BJ (cell line): ENCODE measurements around the gene MTFP1. TPM values are rescaled to one million over a fixed set of nuclear protein-coding genes. Genes with fewer than 3 reads are reported as not detected.

Experiments used
- CTCF ChIA-PET: fragments of 350-600 bp; formaldehyde crosslinking; extraction: SDS; loops from one replicate; lab custom pipeline; 2021; ENCODE audit warnings: antibody characterized with exemption, inconsistent platforms; lab: Yijun Ruan, JAX
- POLR2A ChIA-PET: fragments of 300-600 bp; sonication (Branson Sonifier 250); formaldehyde crosslinking; extraction: SDS; loops from one replicate; lab custom pipeline; 2021; ENCODE audit warnings: antibody characterized with exemption; lab: Charles Lee
- DNase-seq: peaks from one replicate; pipeline ENCODE4 v3.0.0-alpha.2; 2011; ENCODE audit warnings: low read depth
- H3K27me3 ChIP-seq: 2 replicates; pipeline ENCODE4 v1.6.0; 2011; ENCODE audit warnings: low read length; ENCODE audit not compliant: control insufficient read depth, insufficient read depth
- H3K36me3 ChIP-seq: 2 replicates; pipeline ENCODE4 v1.5.1; 2011; ENCODE audit warnings: low read length; ENCODE audit not compliant: control insufficient read depth, insufficient read depth
- H3K4me3 ChIP-seq: 2 replicates; pipeline ENCODE4 v1.5.1; 2011; ENCODE audit warnings: low read depth, mild to moderate bottlenecking, control low read depth, low read length
- CTCF ChIP-seq: IDR thresholded peaks from 2 replicates; pipeline ENCODE4 v1.5.1; 2011; ENCODE audit warnings: low read depth, mild to moderate bottlenecking, control low read depth, inconsistent platforms, low read length, moderate library complexity; ENCODE audit not compliant: insufficient read depth
- polyA plus RNA-seq: library from polyadenylated mRNA; depleted of rRNA; stranded (reverse); fragments of >200 nt; gene quantifications from 2 replicates; pipeline ENCODE4 v1.2.3, GENCODE V29; 2011

Gene MTFP1
- polyA plus RNA-seq, 1 experiment, result 8.3 TPM

GRCh38 chr22:30408388-30409102 is 17.0 kb upstream of the MTFP1 start:
- peaks cover 25% of the 10 kb centered on the region for H3K36me3 ChIP-seq
- TF ChIP-seq CTCF, result no peak
- no peak overlapping the region for H3K4me3 ChIP-seq
- peak; percentile 62 for DNase-seq
- ChIA-PET CTCF (interaction anchor here (0.8 to 1.3 kb wide), 4 partner anchors 10 to 148 kb away, joined by 3 to 4 read pairs (median 4); partner anchors contain the start of gene SEC14L2), POLR2A (interaction anchor here (0.5 to 1.0 kb wide), 4 partner anchors 9 to 190 kb away, joined by 3 to 11 read pairs (median 4); partner anchors contain the start of gene SEC14L2)
- H3K27me3 ChIP-seq, result no peaks in the 10 kb centered on the region

- no peak for DNase-seq
- POLR2A ChIA-PET, result no interaction called here
- Histone ChIP-seq H3K36me3 (peaks cover 32% of the 10 kb centered on the region), H3K4me3 (no peak overlapping the region), H3K27me3 (no peaks in the 10 kb centered on the region)
- CTCF ChIA-PET, result interaction anchor here (1.1 to 2.4 kb wide), 3 partner anchors 11 to 20 kb away, joined by 3 to 24 read pairs (median 5); partner anchors contain the start of gene MTFP1
- no peak for TF ChIP-seq CTCF
These were observed 13.8 kb upstream of the MTFP1 start for GRCh38 chr22:30411780-30412179.

GRCh38 chr22:30413001-30413400 is 12.6 kb upstream of the MTFP1 start:
- Histone ChIP-seq H3K27me3 (no peaks in the 10 kb centered on the region), H3K36me3 (peaks cover 31% of the 10 kb centered on the region), H3K4me3 (no peak overlapping the region)
- ChIA-PET CTCF (interaction anchor here (0.9 to 2.4 kb wide), 4 partner anchors 10 to 26 kb away, joined by 3 to 24 read pairs (median 3); partner anchors contain the start of genes MTFP1 and RNF215), POLR2A (interaction anchor here (0.6 kb wide), 2 partner anchors 9 to 18 kb away, joined by 3 to 5 read pairs; no protein-coding TSS in a partner anchor)
- DNase-seq, result no peak
- no peak for TF ChIP-seq CTCF

- Histone ChIP-seq H3K4me3 (no peak overlapping the region), H3K36me3 (peaks cover 31% of the 10 kb centered on the region), H3K27me3 (no peaks in the 10 kb centered on the region)
- DNase-seq, result no peak
- CTCF ChIA-PET, result interaction anchor here (0.9 to 1.1 kb wide), 4 partner anchors 9 to 19 kb away, joined by 3 to 5 read pairs (median 3); partner anchors contain the start of gene SEC14L2
- POLR2A ChIA-PET, result interaction anchor here (0.6 kb wide), 2 partner anchors 8 to 19 kb away, joined by 3 to 5 read pairs; no protein-coding TSS in a partner anchor
- no peak for TF ChIP-seq CTCF
These were observed 11.6 kb upstream of the MTFP1 start for GRCh38 chr22:30413745-30414524.
